K562 (cell line): ENCODE results near the gene QPRT. TPM values are rescaled to one million over a fixed set of nuclear protein-coding genes. Genes with fewer than 3 reads are reported as not detected.

ENCODE experiments used
- MGA ChIP-seq: fragments of 450-650 bp; IDR thresholded peaks from 2 replicates; pipeline ENCODE4 v1.6.1; 2016; ENCODE audit warnings: mild to moderate bottlenecking, moderate library complexity
- PCBP1 ChIP-seq: fragments of 200-400 bp; formaldehyde crosslinking; IDR thresholded peaks from 2 replicates; pipeline ENCODE4 v1.6.1; 2018; ENCODE audit warnings: mild to moderate bottlenecking, low read depth, low read length; ENCODE audit not compliant: poor library complexity, severe bottlenecking
- polyA plus RNA-seq, 8 experiments: library from polyadenylated mRNA; depleted of rRNA in 4 of 8; stranded (reverse) in 5 of 8; unstranded in 3 of 8; fragments of >200 nt; fragmentation: Nextera tagmentation in 2 of 8; fragmentation: Illumina TruSeq in 1 of 8; extraction: Ambion mirVana in 2 of 8; extraction: Trizol in 1 of 8; gene quantifications; 2 replicates each; pipeline versions ENCODE4 v1.2.1 to v1.2.3, GENCODE V29; 2011 to 2014; ENCODE audit warnings: inconsistent platforms in 1 of 8, missing spikeins in 1 of 8
- total RNA-seq, 7 experiments: library from RNA; depleted of rRNA in 6 of 7; stranded (reverse); fragments of >200 nt in 6 of 7; fragmentation: Illumina TruSeq in 2 of 7; extraction: Trizol in 2 of 7; gene quantifications; 2 replicates each; pipeline versions ENCODE4 v1.2.1 to v1.2.3, GENCODE V29; 2011 to 2021; ENCODE audit warnings: low replicate concordance in 1 of 7
- TF ChIP-seq, protein P1 (sequence below): fragments of 450-650 bp; IDR thresholded peaks from 2 replicates; pipeline ENCODE4 v1.6.1; 2016; ENCODE audit warnings: antibody characterized with exemption
- TF ChIP-seq, protein P2 (sequence below): sonication (generic); formaldehyde crosslinking; IDR thresholded peaks from 2 replicates; pipeline ENCODE4 v1.8.1; 2023; ENCODE audit warnings: mild to moderate bottlenecking, missing genetic modification reagents

Gene QPRT
- total and polyA plus RNA-seq, 9 of the 15 experiments (the other 6 are each of a cell fraction or from before 2014, with no cell fraction given) = 7.7 to 112 (median 64.1) TPM

DNA sequence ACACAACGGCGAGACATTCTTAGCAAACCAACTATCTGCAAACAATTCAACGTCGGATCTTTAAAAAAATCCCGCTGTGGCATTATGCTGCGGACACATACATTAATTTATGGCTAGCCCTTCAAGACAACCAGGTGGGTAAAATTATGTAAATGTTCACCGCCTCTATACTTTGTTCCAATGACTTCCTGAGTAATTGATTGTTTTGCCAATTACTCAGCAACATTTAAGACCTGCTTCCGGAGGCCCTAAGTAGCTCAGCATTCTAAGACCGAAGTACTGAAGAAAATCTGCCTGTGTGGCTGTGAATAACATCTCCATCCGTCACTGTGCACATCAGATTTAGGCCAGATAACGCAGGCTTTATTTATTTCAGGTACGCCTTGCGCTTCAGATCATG is 23.3 kb downstream of the QPRT start (continued):
- no peak for TF ChIP-seq MGA
- TF ChIP-seq, protein P1, sequence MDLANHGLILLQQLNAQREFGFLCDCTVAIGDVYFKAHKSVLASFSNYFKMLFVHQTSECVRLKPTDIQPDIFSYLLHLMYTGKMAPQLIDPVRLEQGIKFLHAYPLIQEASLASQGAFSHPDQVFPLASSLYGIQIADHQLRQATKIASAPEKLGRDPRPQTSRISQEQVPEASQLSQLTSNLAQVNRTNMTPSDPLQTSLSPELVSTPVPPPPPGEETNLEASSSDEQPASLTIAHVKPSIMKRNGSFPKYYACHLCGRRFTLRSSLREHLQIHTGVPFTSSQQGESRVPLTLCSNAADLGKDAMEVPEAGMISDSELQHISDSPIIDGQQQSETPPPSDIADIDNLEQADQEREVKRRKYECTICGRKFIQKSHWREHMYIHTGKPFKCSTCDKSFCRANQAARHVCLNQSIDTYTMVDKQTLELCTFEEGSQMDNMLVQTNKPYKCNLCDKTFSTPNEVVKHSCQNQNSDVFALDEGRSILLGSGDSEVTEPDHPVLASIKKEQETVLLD = no peak
- TF ChIP-seq, protein P2, sequence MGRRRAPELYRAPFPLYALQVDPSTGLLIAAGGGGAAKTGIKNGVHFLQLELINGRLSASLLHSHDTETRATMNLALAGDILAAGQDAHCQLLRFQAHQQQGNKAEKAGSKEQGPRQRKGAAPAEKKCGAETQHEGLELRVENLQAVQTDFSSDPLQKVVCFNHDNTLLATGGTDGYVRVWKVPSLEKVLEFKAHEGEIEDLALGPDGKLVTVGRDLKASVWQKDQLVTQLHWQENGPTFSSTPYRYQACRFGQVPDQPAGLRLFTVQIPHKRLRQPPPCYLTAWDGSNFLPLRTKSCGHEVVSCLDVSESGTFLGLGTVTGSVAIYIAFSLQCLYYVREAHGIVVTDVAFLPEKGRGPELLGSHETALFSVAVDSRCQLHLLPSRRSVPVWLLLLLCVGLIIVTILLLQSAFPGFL = no peak
- no peak for TF ChIP-seq PCBP1
